ENCODE data around the gene CFAP299. TPM values are rescaled to one million over a fixed set of nuclear protein-coding genes. Genes with fewer than 3 reads are reported as not detected.
"Not testable (repeated sequence)": the region's sequence is repeated elsewhere in the genome, so short reads cannot be mapped to it uniquely, and the experiment has no call there.

The CFAP299 gene
- polyA plus RNA-seq, 4 donors: 0.38 to 0.76 (median 0.55) TPM

- DNase-seq (ENCODE audit: low read depth in 4 of 4, low spot score in 2 of 4): no peak
These were observed 358.6 kb downstream of the CFAP299 start for GRCh38 chr4:80694171-80694570.

- DNase-seq (ENCODE audit: low read depth in 4 of 4, low spot score in 2 of 4): no peak
These were observed 369.8 kb downstream of the CFAP299 start for GRCh38 chr4:80705311-80705710.

- no peak for DNase-seq (ENCODE audit: low read depth in 4 of 4, low spot score in 2 of 4)
These were observed 373.7 kb downstream of the CFAP299 start for GRCh38 chr4:80709082-80709869.

GRCh38 chr4:80710748-80711451, 375.4 kb downstream of the CFAP299 start:
- no peak for DNase-seq (ENCODE audit: low read depth in 4 of 4, low spot score in 2 of 4)

- DNase-seq (ENCODE audit: low read depth in 4 of 4, low spot score in 2 of 4): no peak
These were observed 376.4 kb downstream of the CFAP299 start for GRCh38 chr4:80711956-80712355.

GRCh38 chr4:80713409-80713808, 377.9 kb downstream of the CFAP299 start:
- no peak for DNase-seq (ENCODE audit: low read depth in 4 of 4, low spot score in 2 of 4)

- DNase-seq (ENCODE audit: low read depth in 4 of 4, low spot score in 2 of 4): no peak
These were observed 381.7 kb downstream of the CFAP299 start for GRCh38 chr4:80717204-80717603.

- DNase-seq (ENCODE audit: low read depth in 4 of 4, low spot score in 2 of 4): no peak
These were observed 390.9 kb downstream of the CFAP299 start for GRCh38 chr4:80726471-80726870.

- DNase-seq (ENCODE audit: low read depth in 4 of 4, low spot score in 2 of 4): no peak
These were observed 394.6 kb downstream of the CFAP299 start for GRCh38 chr4:80730158-80730557.

GRCh38 chr4:80731436-80731835, 395.9 kb downstream of the CFAP299 start:
- no peak for DNase-seq (ENCODE audit: low read depth in 4 of 4, low spot score in 2 of 4)

- DNase-seq (ENCODE audit: low read depth in 4 of 4, low spot score in 2 of 4): no peak
These were observed 396.5 kb downstream of the CFAP299 start for GRCh38 chr4:80732010-80732409.

- no peak for DNase-seq (ENCODE audit: low read depth in 4 of 4, low spot score in 2 of 4)
These were observed 404.8 kb downstream of the CFAP299 start for GRCh38 chr4:80740375-80740774.

- DNase-seq (ENCODE audit: low read depth in 4 of 4, low spot score in 2 of 4): not testable (repeated sequence)
These were observed 414.0 kb downstream of the CFAP299 start for GRCh38 chr4:80749558-80749957.

- DNase-seq (ENCODE audit: low read depth in 4 of 4, low spot score in 2 of 4): no peak
These were observed 415.7 kb downstream of the CFAP299 start for GRCh38 chr4:80751200-80751599.

- no peak for DNase-seq (ENCODE audit: low read depth in 4 of 4, low spot score in 2 of 4)
These were observed 432.4 kb downstream of the CFAP299 start for GRCh38 chr4:80767944-80768343.

GRCh38 chr4:80776168-80776567, 440.6 kb downstream of the CFAP299 start:
- no peak for DNase-seq (ENCODE audit: low read depth in 4 of 4, low spot score in 2 of 4)

GRCh38 chr4:80781431-80781830, 445.9 kb downstream of the CFAP299 start:
- no peak for DNase-seq (ENCODE audit: low read depth in 4 of 4, low spot score in 2 of 4)

GRCh38 chr4:80787306-80787705, 451.8 kb downstream of the CFAP299 start:
- no peak for DNase-seq (ENCODE audit: low read depth in 4 of 4, low spot score in 2 of 4)

GRCh38 chr4:80788798-80789197, 453.3 kb downstream of the CFAP299 start:
- no peak for DNase-seq (ENCODE audit: low read depth in 4 of 4, low spot score in 2 of 4)

- DNase-seq (ENCODE audit: low read depth in 4 of 4, low spot score in 2 of 4): no peak
These were observed 454.6 kb downstream of the CFAP299 start for GRCh38 chr4:80790152-80790551.

GRCh38 chr4:80793660-80794059, 458.1 kb downstream of the CFAP299 start:
- not testable (repeated sequence) for DNase-seq (ENCODE audit: low read depth in 4 of 4, low spot score in 2 of 4)

- no peak for DNase-seq (ENCODE audit: low read depth in 4 of 4, low spot score in 2 of 4)
These were observed 462.6 kb downstream of the CFAP299 start for GRCh38 chr4:80798082-80798481.

All from left renal cortex interstitium (tissue), 4 donors.